Lung (tissue), 12 donors: ENCODE measurements around the gene MLX. TPM values are rescaled to one million over a fixed set of nuclear protein-coding genes. Genes with fewer than 3 reads are reported as not detected.

Experiments
- ATAC-seq: fragments of 200-7000 bp; cut with Tn5 transposase; one replicate; pipeline ENCODE4 v1.9.1; 2020; ENCODE audit warnings: moderate number of reproducible peaks; ENCODE audit not compliant: insufficient read depth, low FRiP score
- DNase-seq, 3 donors: peaks; one replicate each; pipeline ENCODE4 v3.0.0-alpha.2; 2013 to 2017
- H3K27ac ChIP-seq, 2 donors: one replicate each; pipeline ENCODE4 v1.5.1; 2013; ENCODE audit warnings: mild to moderate bottlenecking in 2 of 2, moderate library complexity in 2 of 2, control low read depth in 1 of 2, inconsistent platforms in 1 of 2, low read depth in 1 of 2, low read length in 1 of 2
- H3K27me3 ChIP-seq, 3 donors: one replicate each; pipeline ENCODE4 v1.5.1; 2013; ENCODE audit warnings: low read length in 2 of 3; ENCODE audit not compliant: control insufficient read depth in 3 of 3, insufficient read depth in 3 of 3
- H3K36me3 ChIP-seq, 4 donors: one replicate each; pipeline ENCODE4 v1.5.1; 2013; ENCODE audit warnings: low read length in 4 of 4, mild to moderate bottlenecking in 1 of 4, moderate library complexity in 1 of 4; ENCODE audit not compliant: control insufficient read depth in 4 of 4, insufficient read depth in 4 of 4
- H3K4me1 ChIP-seq, 5 donors: one replicate each; pipeline ENCODE4 v1.5.1; 2013; ENCODE audit warnings: low read length in 5 of 5, mild to moderate bottlenecking in 2 of 5, moderate library complexity in 1 of 5; ENCODE audit not compliant: control insufficient read depth in 5 of 5, insufficient read depth in 5 of 5
- H3K4me3 ChIP-seq: one replicate; pipeline ENCODE4 v1.5.1; 2013; ENCODE audit warnings: mild to moderate bottlenecking, control low read depth, moderate library complexity
- H3K9ac ChIP-seq, 2 donors: one replicate each; pipeline ENCODE4 v1.5.1; 2013; ENCODE audit warnings: low read length in 2 of 2, control low read depth in 1 of 2; ENCODE audit not compliant: insufficient read depth in 1 of 2
- H3K9me3 ChIP-seq, 4 donors: one replicate each; pipeline ENCODE4 v1.5.1; 2013; ENCODE audit warnings: low read length in 3 of 4, mild to moderate bottlenecking in 1 of 4, moderate library complexity in 1 of 4; ENCODE audit not compliant: control insufficient read depth in 4 of 4, insufficient read depth in 3 of 4
- WGBS, 2 donors: extraction: QIAGEN DNeasy Blood & Tissue Kit; methylation state at CpG; one replicate each; pipeline ENCODE4 v1.1.7; 2013; 5-methylcytosine and 5-hydroxymethylcytosine counted together
- polyA plus RNA-seq, 2 donors: library from polyadenylated mRNA; stranded (reverse); fragments of 200-250 nt; gene quantifications; one replicate each; pipeline ENCODE4 v1.2.1, GENCODE V29; 2013
- total RNA-seq, 2 donors: library from RNA; depleted of rRNA in 1 of 2; stranded (reverse); fragments of >200 nt in 1 of 2; gene quantifications; one replicate each; pipeline ENCODE4 v1.2.1, GENCODE V29; 2014 to 2021
- TF ChIP-seq, protein P1 (sequence below): IDR thresholded peaks from 2 replicates; pipeline ENCODE4 v1.5.1; 2012; ENCODE audit warnings: mild to moderate bottlenecking; ENCODE audit errors: control extremely low read depth, extremely low read depth
- donor health status: control.
- donor health status: control.
- donor health status: Bipolar disorder and iron deficiency.
- donor health status: healthy.
- donor health status: DM: yes; HTN: yes; CAD: no.

Gene MLX
- total and polyA plus RNA-seq, 4 donors, result 31.9 to 71.6 (median 65.7) TPM

DNA sequence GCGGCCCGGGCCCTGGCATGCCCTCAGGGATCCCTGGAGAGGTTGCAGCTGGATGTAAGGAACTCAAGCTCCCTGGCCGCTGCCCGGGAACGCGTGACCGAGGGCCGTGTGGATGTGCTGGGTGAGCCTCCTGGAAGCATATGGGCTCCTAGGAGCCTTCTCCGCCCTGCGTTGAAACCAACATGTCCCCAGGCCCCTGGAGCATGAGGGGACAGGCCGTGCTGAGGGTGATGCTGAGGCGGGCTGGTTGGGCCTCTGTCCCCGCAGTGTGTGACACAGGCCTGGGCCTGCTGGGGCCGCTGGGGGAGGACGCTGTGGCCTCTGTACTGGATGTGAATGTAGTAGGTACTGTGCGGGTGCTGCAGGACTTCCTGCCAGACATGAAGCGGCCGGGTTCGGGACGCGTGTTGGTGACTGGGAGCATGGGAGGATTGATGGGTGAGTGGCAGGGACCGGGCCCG lies 19.9 kb upstream of the MLX start:
- DNase-seq, result no peak
- Histone ChIP-seq H3K36me3 (peaks cover 2 to 23% (median 4%) of the 10 kb centered on the region in 4 donors), H3K27me3 (no peaks in the 10 kb centered on the region), H3K4me1 (peaks cover 0 to 2% (median 0%) of the 10 kb centered on the region in 5 donors), H3K9ac (no peak overlapping the region), H3K9me3 (no peaks in the 10 kb centered on the region), H3K27ac (no peak overlapping the region), H3K4me3 (no peak overlapping the region)
- no peak for ATAC-seq
- TF ChIP-seq, protein P1, sequence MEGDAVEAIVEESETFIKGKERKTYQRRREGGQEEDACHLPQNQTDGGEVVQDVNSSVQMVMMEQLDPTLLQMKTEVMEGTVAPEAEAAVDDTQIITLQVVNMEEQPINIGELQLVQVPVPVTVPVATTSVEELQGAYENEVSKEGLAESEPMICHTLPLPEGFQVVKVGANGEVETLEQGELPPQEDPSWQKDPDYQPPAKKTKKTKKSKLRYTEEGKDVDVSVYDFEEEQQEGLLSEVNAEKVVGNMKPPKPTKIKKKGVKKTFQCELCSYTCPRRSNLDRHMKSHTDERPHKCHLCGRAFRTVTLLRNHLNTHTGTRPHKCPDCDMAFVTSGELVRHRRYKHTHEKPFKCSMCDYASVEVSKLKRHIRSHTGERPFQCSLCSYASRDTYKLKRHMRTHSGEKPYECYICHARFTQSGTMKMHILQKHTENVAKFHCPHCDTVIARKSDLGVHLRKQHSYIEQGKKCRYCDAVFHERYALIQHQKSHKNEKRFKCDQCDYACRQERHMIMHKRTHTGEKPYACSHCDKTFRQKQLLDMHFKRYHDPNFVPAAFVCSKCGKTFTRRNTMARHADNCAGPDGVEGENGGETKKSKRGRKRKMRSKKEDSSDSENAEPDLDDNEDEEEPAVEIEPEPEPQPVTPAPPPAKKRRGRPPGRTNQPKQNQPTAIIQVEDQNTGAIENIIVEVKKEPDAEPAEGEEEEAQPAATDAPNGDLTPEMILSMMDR, result no peak
- 88 to 89% methylated on average over 23 of the region's 23 CpGs for WGBS, 2 donors

DNA sequence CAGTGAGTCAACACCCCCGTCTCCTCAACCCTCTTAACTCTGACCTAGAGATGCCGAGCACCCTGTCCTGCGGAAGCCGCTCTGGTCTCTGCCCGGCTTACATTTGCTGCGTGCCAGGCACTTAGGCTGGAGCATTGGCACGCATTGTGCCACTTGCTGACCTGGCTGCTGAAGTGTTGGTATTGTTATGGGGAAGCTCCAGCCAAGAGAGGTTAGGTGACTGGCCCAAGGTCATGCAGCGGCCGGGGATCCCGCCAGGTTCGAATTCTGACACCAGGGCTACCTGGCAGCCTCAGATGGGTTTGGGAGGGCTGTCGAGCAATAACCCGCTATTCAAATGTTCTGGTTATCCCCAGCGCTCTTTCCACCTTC lies 19.2 kb upstream of the MLX start:
- Histone ChIP-seq H3K27ac (no peak overlapping the region), H3K4me1 (peaks cover 0 to 2% (median 0%) of the 10 kb centered on the region in 5 donors), H3K4me3 (no peak overlapping the region), H3K9me3 (no peaks in the 10 kb centered on the region), H3K36me3 (peaks cover 0 to 20% (median 4%) of the 10 kb centered on the region in 4 donors), H3K27me3 (no peaks in the 10 kb centered on the region), H3K9ac (no peak overlapping the region)
- WGBS, 2 donors, result 84 to 92% methylated on average over 14 of the region's 14 CpGs
- no peak for ATAC-seq
- DNase-seq, result no peak
- TF ChIP-seq, protein P1, result no peak

DNA sequence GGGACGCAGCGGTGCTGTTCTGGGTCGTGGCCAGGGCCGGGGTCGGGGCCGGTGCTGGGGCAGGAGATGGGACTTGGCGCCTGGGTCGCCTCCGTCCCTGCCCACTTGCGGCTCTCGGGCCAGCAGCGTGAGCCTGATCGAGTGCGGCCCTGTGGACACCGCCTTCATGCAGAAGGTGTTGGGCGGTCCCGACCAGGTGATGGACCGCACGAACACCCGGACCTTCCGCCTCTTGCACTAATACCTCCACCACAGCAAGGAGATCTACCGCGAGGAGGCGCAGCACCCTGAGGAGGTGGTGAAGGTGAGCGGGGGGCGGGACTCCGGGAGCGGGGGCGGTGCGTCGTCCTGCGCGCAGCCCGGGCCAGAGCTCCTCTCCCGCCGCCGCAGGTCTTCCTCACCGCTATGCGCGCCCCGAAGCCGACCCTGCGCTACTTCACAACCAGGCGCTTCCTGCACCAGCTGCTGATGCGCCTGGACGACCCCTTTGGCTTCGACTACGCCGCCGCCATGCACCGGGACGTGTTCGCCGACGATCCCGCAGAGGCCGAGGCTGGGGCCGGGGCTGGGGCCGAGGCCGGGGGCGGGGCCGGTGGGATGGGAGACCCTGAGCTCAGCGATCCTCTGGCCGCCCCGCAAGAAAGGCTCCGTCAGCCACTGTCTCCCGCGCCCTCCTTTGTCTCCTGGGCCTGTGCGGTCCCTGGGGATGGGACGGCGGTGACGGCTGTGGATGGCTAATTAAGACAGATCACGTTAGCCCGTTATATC lies 18.6 kb upstream of the MLX start:
- no peak overlapping the region for H3K9ac ChIP-seq
- no peak overlapping the region for H3K27ac ChIP-seq

More for the DNA sequence above, 18.6 kb upstream of the MLX start:
- peak in 2 of 3 donors; percentile 58 to 70 for DNase-seq
- no peak overlapping the region for H3K4me3 ChIP-seq
- H3K27me3 ChIP-seq, result no peaks in the 10 kb centered on the region
- TF ChIP-seq, protein P1, result peak; percentile 27
- WGBS, 2 donors, result 28 to 33% methylated on average over 59 to 74 of the region's 74 CpGs
- ATAC-seq, result peak; percentile 63
- no peaks in the 10 kb centered on the region for H3K9me3 ChIP-seq
- peaks cover 0 to 17% (median 4%) of the 10 kb centered on the region in 4 donors for H3K36me3 ChIP-seq
- H3K4me1 ChIP-seq, result peaks cover 0 to 2% (median 0%) of the 10 kb centered on the region in 5 donors
